ENCODE data around the gene PLA2G3.
"Not testable (repeated sequence)": the region's sequence is repeated elsewhere in the genome, so short reads cannot be mapped to it uniquely, and the experiment has no call there.

Gene PLA2G3

GRCh38 chr22:31097941-31098631, 42.2 kb downstream of the PLA2G3 start:
- DNase-seq, result no peak

- not testable (repeated sequence) for DNase-seq
Measured at GRCh38 chr22:31097539-31097938, 42.8 kb downstream of the PLA2G3 start.

- DNase-seq, result no peak
Measured at GRCh38 chr22:31096657-31097279, 43.5 kb downstream of the PLA2G3 start.

GRCh38 chr22:31095637-31096249, 44.6 kb downstream of the PLA2G3 start:
- no peak for DNase-seq

GRCh38 chr22:31094741-31095140, 45.6 kb downstream of the PLA2G3 start:
- DNase-seq, result no peak

GRCh38 chr22:31094021-31094551, 46.2 kb downstream of the PLA2G3 start:
- no peak for DNase-seq

- DNase-seq, result no peak
Measured at GRCh38 chr22:31093086-31093850, 47.0 kb downstream of the PLA2G3 start.

- no peak for DNase-seq
Measured at GRCh38 chr22:31092161-31092560, 48.1 kb downstream of the PLA2G3 start.

GRCh38 chr22:31091106-31091975, 49.0 kb downstream of the PLA2G3 start:
- no peak for DNase-seq

- no peak for DNase-seq
Measured at GRCh38 chr22:31090217-31091085, 49.9 kb downstream of the PLA2G3 start.

GRCh38 chr22:31089160-31090100, 50.9 kb downstream of the PLA2G3 start:
- DNase-seq, result no peak

GRCh38 chr22:31088233-31088986, 51.9 kb downstream of the PLA2G3 start:
- no peak for DNase-seq

GRCh38 chr22:31087744-31088215, 52.5 kb downstream of the PLA2G3 start:
- DNase-seq, result no peak

- DNase-seq, result no peak
Measured at GRCh38 chr22:31086703-31087330, 53.5 kb downstream of the PLA2G3 start.

- no peak for DNase-seq
Measured at GRCh38 chr22:31085928-31086327, 54.4 kb downstream of the PLA2G3 start.

- DNase-seq, result no peak
Measured at GRCh38 chr22:31085493-31085824, 54.8 kb downstream of the PLA2G3 start.

GRCh38 chr22:31084811-31085492, 55.4 kb downstream of the PLA2G3 start:
- no peak for DNase-seq
